HG02840 (cell line): ENCODE data around the gene ZDHHC11B.
"Not testable (repeated sequence)": the region's sequence is repeated elsewhere in the genome, so short reads cannot be mapped to it uniquely, and the experiment has no call there.

Experiments used
- ATAC-seq: cut with Tn5 transposase; IDR thresholded peaks from one replicate; pipeline ENCODE4 v1.9.1; 2021; ENCODE audit warnings: mild to moderate bottlenecking, moderate library complexity, moderate number of reproducible peaks; ENCODE audit not compliant: unreplicated experiment, low FRiP score

Gene ZDHHC11B

GRCh38 chr5:770585-770984 lies 13.9 kb downstream of the ZDHHC11B start:
- ATAC-seq = not testable (repeated sequence)

DNA sequence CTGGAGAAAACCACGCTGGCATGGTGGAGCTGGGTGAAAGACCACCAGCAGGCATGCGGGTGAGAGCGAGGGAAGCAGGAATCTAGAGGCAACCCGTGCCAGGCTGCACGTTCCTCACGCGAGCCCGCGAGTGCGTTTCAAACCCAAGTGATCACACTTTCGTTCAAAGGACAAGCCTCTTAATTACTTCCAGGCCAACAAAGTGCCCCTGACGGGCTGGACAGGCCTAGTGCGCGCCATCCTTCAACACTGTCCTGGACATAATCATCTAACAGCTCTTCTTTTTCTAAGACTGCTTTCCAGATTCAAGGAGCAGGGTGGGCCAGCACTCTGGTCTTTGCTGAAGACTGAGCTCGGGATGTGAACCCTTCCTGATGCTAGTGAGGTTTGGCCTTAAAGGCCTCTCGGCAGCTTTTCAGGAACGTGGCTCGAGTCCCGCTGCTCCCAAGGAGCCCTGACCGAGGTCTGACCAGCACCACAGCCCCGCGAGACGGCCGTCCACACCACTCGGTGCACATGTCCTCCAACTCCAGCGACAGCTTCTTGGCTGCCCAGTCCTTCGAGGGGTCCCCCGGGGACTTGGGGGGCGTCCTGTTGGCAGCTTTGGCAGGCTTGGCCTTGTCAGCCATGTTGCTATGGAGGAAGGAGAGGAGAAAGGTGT lies 14.9 kb downstream of the ZDHHC11B start:
- ATAC-seq = not testable (repeated sequence)

DNA sequence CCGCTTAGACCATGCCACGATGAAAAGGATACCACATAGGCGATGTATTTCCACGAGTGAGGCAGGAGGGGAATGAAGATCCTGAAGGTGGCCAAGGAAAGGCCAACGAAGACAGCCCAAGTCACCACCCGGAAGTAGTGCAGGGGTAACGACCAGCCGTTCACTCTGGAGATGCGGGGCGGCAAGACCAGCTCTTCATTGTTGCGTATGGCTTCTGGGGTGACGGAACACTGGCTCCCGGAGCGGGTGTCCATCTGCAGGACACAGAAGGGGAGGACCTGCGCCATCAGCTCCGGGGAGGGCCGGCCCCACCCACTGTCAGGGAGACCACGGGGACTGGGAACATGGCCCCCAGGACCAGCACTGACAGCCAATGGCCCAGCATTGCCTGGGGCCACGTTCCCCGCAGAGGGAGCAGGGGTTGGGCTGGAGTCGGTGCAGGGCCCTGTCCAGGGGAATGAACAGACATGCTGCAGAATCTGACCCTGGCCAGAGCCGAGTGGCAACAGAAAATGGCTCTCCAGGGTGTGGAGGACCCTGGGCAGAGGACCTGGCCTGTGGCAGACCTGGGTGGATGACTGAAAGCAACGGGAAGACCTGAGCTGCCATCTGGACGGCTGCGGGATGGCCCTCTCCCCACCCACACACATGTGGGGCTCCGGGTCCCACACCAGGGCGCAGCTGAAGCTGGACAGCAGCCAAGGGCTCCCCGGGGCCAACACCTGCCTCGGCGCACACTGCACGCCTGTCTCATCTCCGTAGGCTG lies 17.7 kb downstream of the ZDHHC11B start:
- ATAC-seq = no peak

DNA sequence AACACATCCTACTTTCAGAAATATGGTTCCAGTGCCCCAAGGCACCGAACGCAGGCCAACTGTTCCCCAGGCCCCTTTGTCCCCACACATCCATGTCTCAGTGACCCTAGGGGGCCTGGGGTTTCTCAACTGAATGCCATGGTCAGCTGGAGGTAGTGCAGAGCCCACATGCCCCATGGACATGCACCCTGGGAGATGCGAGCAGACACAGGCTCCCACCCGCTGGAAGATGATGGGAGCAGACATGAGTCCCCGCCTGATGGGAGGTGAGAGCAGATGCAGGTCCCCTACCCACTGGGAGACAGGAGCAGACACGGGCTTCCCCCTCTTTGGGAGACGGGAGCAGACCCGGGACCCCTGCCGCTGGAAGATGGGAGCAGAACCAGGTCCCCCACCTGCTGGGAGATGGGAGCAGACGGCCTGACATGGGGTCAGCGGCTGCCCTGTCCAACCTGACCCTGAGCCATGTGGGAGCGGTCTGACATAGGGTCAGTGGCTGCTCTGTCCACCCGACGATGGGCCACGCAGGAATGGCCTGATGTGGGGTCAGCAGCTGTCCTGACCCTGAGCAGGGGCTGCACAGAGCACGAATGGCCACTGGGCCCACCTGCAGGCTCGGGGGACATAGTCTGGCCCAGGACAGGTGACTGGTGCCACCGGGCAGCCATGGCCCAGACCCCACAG lies 18.4 kb downstream of the ZDHHC11B start:
- ATAC-seq = no peak

GRCh38 chr5:763998-764781 lies 20.3 kb downstream of the ZDHHC11B start:
- no peak for ATAC-seq

DNA sequence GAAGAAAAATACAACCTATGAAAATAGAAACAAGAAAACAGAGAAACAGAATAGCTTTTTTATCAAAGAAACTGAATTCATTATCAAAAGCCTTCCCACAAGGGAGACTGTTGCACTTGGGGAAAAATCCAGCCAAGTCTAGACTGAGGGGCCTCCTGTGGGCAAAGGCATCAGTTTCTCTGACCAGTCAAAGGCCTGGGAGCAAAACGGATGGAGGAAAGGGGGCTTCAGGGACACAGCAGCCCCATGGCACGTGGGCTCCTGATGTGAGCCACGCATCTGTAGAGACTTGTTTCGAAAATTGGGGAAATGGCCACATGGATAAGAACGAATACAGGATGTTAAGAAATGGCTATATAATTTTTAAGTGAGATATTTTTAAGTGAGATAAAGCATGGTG lies 21.1 kb downstream of the ZDHHC11B start:
- no peak for ATAC-seq

GRCh38 chr5:762996-763395 lies 21.5 kb downstream of the ZDHHC11B start:
- not testable (repeated sequence) for ATAC-seq

GRCh38 chr5:761854-762710 lies 22.4 kb downstream of the ZDHHC11B start:
- ATAC-seq = no peak

GRCh38 chr5:761059-761771 lies 23.3 kb downstream of the ZDHHC11B start:
- ATAC-seq = no peak

- ATAC-seq = no peak
Measured at GRCh38 chr5:760363-761058, 24.0 kb downstream of the ZDHHC11B start.

- no peak for ATAC-seq
Measured at GRCh38 chr5:759781-760362, 24.7 kb downstream of the ZDHHC11B start.

DNA sequence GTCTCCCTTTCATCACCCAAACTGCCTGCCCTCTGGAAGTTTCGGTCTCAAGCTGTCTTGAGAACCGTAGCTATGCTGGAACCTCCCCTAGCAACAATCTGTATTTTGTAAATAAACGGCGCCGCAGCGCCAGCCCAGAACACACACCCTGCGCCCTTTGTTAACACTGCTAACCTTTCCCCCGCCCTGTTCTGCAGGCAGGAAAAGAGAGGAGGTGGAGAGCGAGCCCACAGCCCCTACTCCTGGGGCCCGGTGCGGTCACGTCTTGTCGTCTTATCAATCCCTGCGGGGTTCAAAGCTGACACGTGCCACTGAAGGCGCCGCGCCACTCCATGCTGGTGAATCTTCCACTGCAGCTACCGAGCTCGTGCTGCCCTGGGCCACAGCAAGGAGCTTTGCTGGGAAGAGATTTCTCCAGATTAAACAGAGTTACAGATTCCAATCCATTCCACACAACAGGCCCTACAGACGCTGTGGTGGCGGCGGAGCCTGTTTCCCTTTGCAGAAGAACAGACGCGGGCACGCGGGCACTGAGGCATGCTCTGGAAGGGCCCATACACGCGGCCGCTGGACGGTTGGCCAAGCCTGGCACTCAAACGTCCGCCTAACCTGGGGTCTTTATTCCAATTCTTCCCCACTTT lies 25.3 kb downstream of the ZDHHC11B start:
- no peak for ATAC-seq

- ATAC-seq = no peak
Measured at GRCh38 chr5:758698-759053, 25.9 kb downstream of the ZDHHC11B start.

GRCh38 chr5:757931-758697 lies 26.4 kb downstream of the ZDHHC11B start:
- ATAC-seq = no peak

GRCh38 chr5:757346-757930 lies 27.1 kb downstream of the ZDHHC11B start:
- ATAC-seq = no peak

DNA sequence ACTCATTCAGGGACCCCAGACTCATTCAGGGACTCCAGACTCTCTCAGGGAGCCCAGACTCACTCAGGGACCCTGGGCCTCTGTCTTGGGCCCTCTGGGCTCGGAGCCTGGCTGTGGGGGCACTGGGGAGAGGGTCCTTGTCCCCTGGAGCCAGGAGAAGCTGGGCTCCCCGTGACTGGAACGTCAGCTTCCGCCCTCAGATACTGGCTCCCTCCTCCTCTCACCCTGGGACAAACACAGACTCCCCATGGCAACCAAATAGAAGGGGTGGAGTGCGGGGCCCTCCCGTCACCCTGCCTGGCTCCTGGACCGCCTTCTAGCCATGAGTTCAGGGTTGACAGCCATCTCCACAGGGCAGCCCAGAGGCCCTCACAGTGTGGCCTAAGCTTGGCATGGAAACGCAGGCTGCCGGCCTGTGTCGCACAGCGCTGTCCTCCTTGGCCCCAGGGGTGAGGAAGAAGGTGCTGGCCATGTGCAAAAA lies 27.6 kb downstream of the ZDHHC11B start:
- no peak for ATAC-seq

- no peak for ATAC-seq
Measured at GRCh38 chr5:756171-756570, 28.4 kb downstream of the ZDHHC11B start.
